IMR-90 (cell line): ENCODE data around the gene NTM. TPM values are rescaled to one million over a fixed set of nuclear protein-coding genes. Genes with fewer than 3 reads are reported as not detected.

Experiments used
- ATAC-seq: fragments of 200-7000 bp; cut with Tn5 transposase; 2 replicates; pipeline ENCODE4 v1.9.1; 2020; ENCODE audit warnings: low read depth, mild to moderate bottlenecking, moderate library complexity
- BruUV-seq: library from RNA; stranded (reverse); fragments of 400-500 nt; replicated peaks from 2 replicates; lab custom pipeline; 2021; lab: Mats Ljungman, UMichigan
- CTCF ChIA-PET: fragments of 300-600 bp; formaldehyde crosslinking; extraction: SDS; loops from one replicate; lab custom pipeline; 2021; ENCODE audit warnings: antibody characterized with exemption; lab: Yijun Ruan, JAX
- POLR2A ChIA-PET: fragments of 300-600 bp; sonication (Branson Sonifier 250); formaldehyde crosslinking; loops from one replicate; lab custom pipeline; 2022; ENCODE audit warnings: antibody characterized with exemption; ENCODE audit not compliant: unreplicated experiment; lab: Charles Lee
- DNase-seq: peaks from one replicate; pipeline ENCODE4 v3.0.0; 2013
- H2AFZ ChIP-seq: replicated peaks from 2 replicates; pipeline ENCODE3; 2013; ENCODE audit warnings: low read length, mild to moderate bottlenecking; ENCODE audit not compliant: poor library complexity
- H2AK5ac ChIP-seq: 2 replicates; pipeline ENCODE4 v1.6.1; 2013; ENCODE audit warnings: low read depth, low read length, inconsistent platforms
- H2AK9ac ChIP-seq: replicated peaks from 2 replicates; pipeline ENCODE3; 2013; ENCODE audit warnings: mild to moderate bottlenecking, low read depth, low read length, moderate library complexity; ENCODE audit not compliant: poor library complexity
- H2BK120ac ChIP-seq: 2 replicates; pipeline ENCODE4 v1.6.1; 2013; ENCODE audit warnings: low read depth, low read length, inconsistent platforms
- H2BK15ac ChIP-seq: 3 replicates; pipeline ENCODE4 v1.6.1; 2013; ENCODE audit warnings: low read depth, low read length, inconsistent platforms
- H2BK20ac ChIP-seq: 2 replicates; pipeline ENCODE4 v1.6.1; 2013; ENCODE audit warnings: low read depth, mild to moderate bottlenecking, inconsistent platforms, low read length, moderate library complexity
- H2BK5ac ChIP-seq: 2 replicates; pipeline ENCODE4 v1.6.1; 2013; ENCODE audit warnings: mild to moderate bottlenecking, low read depth, low read length, inconsistent platforms; ENCODE audit not compliant: poor library complexity, severe bottlenecking
- H3K14ac ChIP-seq: replicated peaks from 2 replicates; pipeline ENCODE4 v1.6.1; 2013; ENCODE audit warnings: low read depth, low read length, inconsistent platforms
- H3K18ac ChIP-seq: 2 replicates; pipeline ENCODE4 v1.6.1; 2013; ENCODE audit warnings: low read depth, low read length, control low read depth
- H3K23ac ChIP-seq: 2 replicates; pipeline ENCODE4 v1.6.1; 2013; ENCODE audit warnings: low read depth, low read length, inconsistent platforms
- H3K27ac ChIP-seq: 2 replicates; pipeline ENCODE4 v1.5.1; 2013; ENCODE audit warnings: mild to moderate bottlenecking, control low read depth, low read length; ENCODE audit not compliant: insufficient read depth
- H3K27me3 ChIP-seq: 2 replicates; pipeline ENCODE4 v1.6.1; 2013; ENCODE audit warnings: low read length; ENCODE audit not compliant: control insufficient read depth, insufficient read depth
- H3K36me3 ChIP-seq: 2 replicates; pipeline ENCODE4 v1.6.1; 2013; ENCODE audit warnings: low read length, mixed read lengths; ENCODE audit not compliant: control insufficient read depth, insufficient read depth
- H3K4ac ChIP-seq: 2 replicates; pipeline ENCODE4 v1.6.1; 2013; ENCODE audit warnings: low read depth, low read length, inconsistent platforms
- H3K4me1 ChIP-seq: 2 replicates; pipeline ENCODE4 v1.6.1; 2013; ENCODE audit warnings: low read length, mixed read lengths; ENCODE audit not compliant: control insufficient read depth, insufficient read depth
- H3K4me2 ChIP-seq: 2 replicates; pipeline ENCODE4 v1.6.1; 2013; ENCODE audit warnings: low read depth, mild to moderate bottlenecking, control low read depth, low read length, moderate library complexity
- H3K4me3 ChIP-seq: 2 replicates; pipeline ENCODE4 v1.5.1; 2013; ENCODE audit warnings: low read depth, mild to moderate bottlenecking, control low read depth, low read length, moderate library complexity; ENCODE audit not compliant: insufficient read depth
- H3K56ac ChIP-seq: 2 replicates; pipeline ENCODE4 v1.6.1; 2013; ENCODE audit warnings: low read length, inconsistent platforms; ENCODE audit not compliant: insufficient read depth; ENCODE audit errors: extremely low read depth
- H3K79me1 ChIP-seq, 2 experiments: 2 replicates each; pipeline ENCODE4 v1.6.1; 2013; ENCODE audit warnings: low read length in 2 of 2, inconsistent platforms in 1 of 2, low read depth in 1 of 2
- H3K9ac ChIP-seq: 2 replicates; pipeline ENCODE4 v1.6.1; 2013; ENCODE audit warnings: low read depth, low read length, control low read depth
- H3K9me1 ChIP-seq: 2 replicates; pipeline ENCODE4 v1.6.1; 2013; ENCODE audit warnings: low read length, inconsistent platforms; ENCODE audit not compliant: insufficient read depth
- H3K9me3 ChIP-seq: 2 replicates; pipeline ENCODE4 v1.6.1; 2013; ENCODE audit warnings: low read length; ENCODE audit not compliant: control insufficient read depth, insufficient read depth
- H4K20me1 ChIP-seq: 2 replicates; pipeline ENCODE4 v1.6.1; 2013; ENCODE audit warnings: low read length, inconsistent platforms; ENCODE audit not compliant: insufficient read depth
- H4K5ac ChIP-seq: 2 replicates; pipeline ENCODE4 v1.6.1; 2013; ENCODE audit warnings: mild to moderate bottlenecking, low read depth, low read length, control low read depth
- H4K8ac ChIP-seq, 2 experiments: 2 replicates each; pipeline ENCODE4 v1.6.1; 2013; ENCODE audit warnings: low read depth in 2 of 2, low read length in 2 of 2, control low read depth in 1 of 2, inconsistent platforms in 1 of 2
- H4K91ac ChIP-seq: 2 replicates; pipeline ENCODE4 v1.6.1; 2013; ENCODE audit warnings: low read depth, low read length, inconsistent platforms; ENCODE audit not compliant: insufficient read depth
- BHLHE40 ChIP-seq: fragments of 150-350 bp; IDR thresholded peaks from 2 replicates; pipeline ENCODE4 v1.6.1; 2016; ENCODE audit warnings: mild to moderate bottlenecking, low read depth, low read length
- CEBPB ChIP-seq: IDR thresholded peaks from 2 replicates; pipeline ENCODE4 v1.6.1; 2012; ENCODE audit warnings: low read depth, low read length, improper control_type of control experiment
- CHD1 ChIP-seq: IDR thresholded peaks from 2 replicates; pipeline ENCODE4 v1.6.1; 2012; ENCODE audit warnings: low read depth, low read length, improper control_type of control experiment
- CTCF ChIP-seq: conservative IDR thresholded peaks from 2 replicates; pipeline ENCODE4 v1.5.1; 2012; ENCODE audit warnings: mild to moderate bottlenecking, low read depth, low read length, improper control_type of control experiment
- FOS ChIP-seq: fragments of 150-350 bp; IDR thresholded peaks from 2 replicates; pipeline ENCODE4 v1.6.1; 2016; ENCODE audit warnings: low read depth, low read length
- MAFK ChIP-seq: IDR thresholded peaks from 2 replicates; pipeline ENCODE4 v1.6.1; 2012; ENCODE audit warnings: low read depth, low read length, improper control_type of control experiment
- MAZ ChIP-seq: IDR thresholded peaks from 2 replicates; pipeline ENCODE4 v1.6.1; 2012; ENCODE audit warnings: low read depth, mild to moderate bottlenecking, low read length, improper control_type of control experiment, moderate library complexity, borderline replicate concordance
- MXI1 ChIP-seq: IDR thresholded peaks from 2 replicates; pipeline ENCODE4 v1.6.1; 2012; ENCODE audit warnings: low read depth, mild to moderate bottlenecking, low read length, moderate library complexity, borderline replicate concordance
- NFE2L2 ChIP-seq: fragments of 150-350 bp; IDR thresholded peaks from 2 replicates; pipeline ENCODE4 v1.6.1; 2016; ENCODE audit warnings: low read depth, mild to moderate bottlenecking, low read length
- POLR2A ChIP-seq: IDR thresholded peaks from 2 replicates; pipeline ENCODE4 v1.6.1; 2012; ENCODE audit warnings: mild to moderate bottlenecking, low read depth, low read length
- RCOR1 ChIP-seq: IDR thresholded peaks from 2 replicates; pipeline ENCODE4 v1.6.1; 2012; ENCODE audit warnings: mild to moderate bottlenecking, low read length, improper control_type of control experiment; ENCODE audit not compliant: insufficient replicate concordance
- SMC3 ChIP-seq: fragments of 150-350 bp; IDR thresholded peaks from 2 replicates; pipeline ENCODE4 v1.6.1; 2016; ENCODE audit warnings: low read depth, mild to moderate bottlenecking, antibody characterized with exemption, low read length, moderate library complexity
- USF2 ChIP-seq: fragments of 150-350 bp; IDR thresholded peaks from 2 replicates; pipeline ENCODE4 v1.6.1; 2017; ENCODE audit warnings: mild to moderate bottlenecking, antibody characterized with exemption, low read length, low read depth
- WGBS, 2 experiments: methylation state at CpG; one replicate each; pipeline versions ENCODE4 v1.1.5 to v1.1.7; 2013; ENCODE audit warnings: missing lambda C conversion rate in 2 of 2; ENCODE audit not compliant: insufficient read length in 1 of 2; ENCODE audit errors: extremely low coverage in 2 of 2; 5-methylcytosine and 5-hydroxymethylcytosine counted together
- dilution Hi-C: fragments of 300-500 bp; cut with HindIII; formaldehyde crosslinking; loops from one replicate; pipeline ENCODE4 v1.14.3; 2018; ENCODE audit warnings: low sequenced_read_pairs; ENCODE audit not compliant: unreplicated experiment
- in situ Hi-C: fragments of 300-500 bp; cut with MboI; formaldehyde crosslinking; loops from 3 replicates; pipeline ENCODE4 v1.14.3; 2019; ENCODE audit warnings: low sequenced_read_pairs, inconsistent platforms, mixed read lengths
- intact Hi-C: fragments of 100-400 bp; cut with micrococcal nuclease; formaldehyde crosslinking; loops from 2 replicates; pipeline ENCODE4 v1.10.0; 2022
- polyA plus RNA-seq, 3 experiments: library from polyadenylated mRNA; depleted of rRNA; stranded (reverse); fragments of >200 nt; gene quantifications; 2 replicates each; pipeline ENCODE4 v1.2.3, GENCODE V29; 2012; ENCODE audit warnings: low replicate concordance in 1 of 3
- total RNA-seq: library from RNA; depleted of rRNA; stranded (reverse); fragments of >200 nt; gene quantifications from 2 replicates; pipeline ENCODE4 v1.2.3, GENCODE V29; 2012

Gene NTM
- total and polyA plus RNA-seq, 2 of the 4 experiments (the other 2 are of a cell fraction), result 19.5 to 25.5 TPM

- TF ChIP-seq USF2 (no peak), MXI1 (no peak), NFE2L2 (no peak), CHD1 (no peak)
These were observed 532.7 kb downstream of the NTM start (continued) for GRCh38 chr11:131903074-131903473.

- no TSS peak for BruUV-seq
- WGBS, 2 experiments, result 64% methylated on average over 2 of the region's 3 CpGs; no CpG with 5 or more reads in 1 of the 2 experiments
- Histone ChIP-seq H2BK5ac (no peak overlapping the region), H2AK9ac (no peak overlapping the region), H3K18ac (no peak overlapping the region), H3K9me3 (no peaks in the 10 kb centered on the region), H3K27me3 (no peaks in the 10 kb centered on the region), H3K23ac (no peak overlapping the region), H2AK5ac (peak overlapping the region; percentile 33; the same call in 1 of the 2 replicates), H3K14ac (no peak overlapping the region), H2AFZ (no peak overlapping the region), H3K4me3 (no peak overlapping the region), H3K56ac (no peak overlapping the region), H3K9me1 (peaks cover 6% of the 10 kb centered on the region; the same call in 1 of the 2 replicates), H3K4me1 (peaks cover 8% of the 10 kb centered on the region), H2BK20ac (no peak overlapping the region), H4K91ac (no peak overlapping the region), H3K9ac (no peak overlapping the region), H3K27ac (no peak overlapping the region), H3K79me1 (peaks cover 12 to 34% of the 10 kb centered on the region in 2 experiments; a peak in 3 of 4 replicates), H3K4me2 (no peak overlapping the region), H3K36me3 (no peaks in the 10 kb centered on the region), H3K4ac (peak overlapping the region; percentile 39; the same call in 1 of the 2 replicates), H4K20me1 (no peaks in the 10 kb centered on the region), H4K8ac (no peak overlapping the region), H2BK120ac (no peak overlapping the region), H2BK15ac (0 out of 3 replicates have a peak overlapping the region, but pooled peaks have one; percentile 6), H4K5ac (no peak overlapping the region)
- ChIA-PET CTCF (no interaction called here), POLR2A (no interaction called here)
- DNase-seq (no peak), ATAC-seq (no peak)
- in situ Hi-C loops, result no loop called here
- dilution Hi-C loops, result no loop called here
- TF ChIP-seq CEBPB (no peak), POLR2A (no peak), MAFK (no peak), NFE2L2 (no peak), RCOR1 (no peak), SMC3 (no peak), MAZ (no peak), BHLHE40 (no peak), CHD1 (no peak), CTCF (no peak), FOS (no peak), USF2 (no peak)
- intact Hi-C loops, result no loop called here
These were observed 534.3 kb downstream of the NTM start for GRCh38 chr11:131904756-131905155.
